ENCODE data around the gene TRMU. TPM values are rescaled to one million over a fixed set of nuclear protein-coding genes. Genes with fewer than 3 reads are reported as not detected.

Gene TRMU
- total and polyA plus RNA-seq, 2 of the 8 experiments (the other 6 are each of a cell fraction or from before 2014, with no cell fraction given): 43.4 to 70.6 TPM

- TF ChIP-seq RNF2 (IDR thresholded peaks at IDR 0.05; ENCODE audit: borderline replicate concordance, low read depth, low read length, missing control alignments, poor library complexity, severe bottlenecking): no peak
Observed at GRCh38 chr22:46297151-46297812, 38.2 kb upstream of the TRMU start (continued).
